Measurements from ENCODE around the gene ALOX15B. TPM values are rescaled to one million over a fixed set of nuclear protein-coding genes. Genes with fewer than 3 reads are reported as not detected.

The ALOX15B gene
- total RNA-seq: not detected

- CTCF ChIA-PET: interaction anchor here (0.6 kb wide), 1 partner anchor 126 kb away, joined by 3 read pairs; no protein-coding TSS in a partner anchor
- POLR2A ChIA-PET: no interaction called here
Observed at GRCh38 chr17:8038954-8039610, at the start of gene ALOX15B. Gene ALOX15B, plus strand, starts transcription at chr17:8039059. Its CDS starts 97 bp downstream, at chr17:8039156.

GRCh38 chr17:7989781-7990655, 48.8 kb upstream of the ALOX15B start:
- ChIA-PET CTCF (interaction anchor here (0.7 to 3.4 kb wide), 46 partner anchors 8 to 305 kb away, joined by 3 to 39 read pairs (median 5); partner anchors contain the start of genes CNTROB, GUCY2D, KCNAB3 and KDM6B), POLR2A (interaction anchor here (0.6 to 1.6 kb wide), 7 partner anchors 66 to 133 kb away, joined by 3 to 11 read pairs (median 4); partner anchors contain the start of genes NAA38 and RNF227)

- POLR2A ChIA-PET: no interaction called here
- CTCF ChIA-PET: interaction anchor here (0.9 to 1.4 kb wide), 5 partner anchors 77 to 132 kb away, joined by 3 to 4 read pairs (median 3); no protein-coding TSS in a partner anchor
Observed at GRCh38 chr17:7992516-7992915, 46.3 kb upstream of the ALOX15B start.

GRCh38 chr17:7992924-7993323, 45.9 kb upstream of the ALOX15B start:
- POLR2A ChIA-PET: no interaction called here
- CTCF ChIA-PET: interaction anchor here (0.9 to 1.4 kb wide), 5 partner anchors 77 to 132 kb away, joined by 3 to 4 read pairs (median 3); no protein-coding TSS in a partner anchor

- POLR2A ChIA-PET: no interaction called here
- CTCF ChIA-PET: no interaction called here
Observed at GRCh38 chr17:7993972-7994589, 44.8 kb upstream of the ALOX15B start.

- ChIA-PET POLR2A (no interaction called here), CTCF (interaction anchor here (2.0 kb wide), 1 partner anchor 83 kb away, joined by 4 read pairs; no protein-coding TSS in a partner anchor)
Observed at GRCh38 chr17:7995724-7996123, 43.1 kb upstream of the ALOX15B start.

GRCh38 chr17:7997186-7997585, 41.7 kb upstream of the ALOX15B start:
- ChIA-PET POLR2A (no interaction called here), CTCF (interaction anchor here (1.1 to 2.0 kb wide), 2 partner anchors 85 to 172 kb away, joined by 4 read pairs; no protein-coding TSS in a partner anchor)

- ChIA-PET POLR2A (interaction anchor here (0.5 kb wide), 1 partner anchor 299 kb away, joined by 5 read pairs; no protein-coding TSS in a partner anchor), CTCF (interaction anchor here (1.3 to 2.1 kb wide), 3 partner anchors 12 to 93 kb away, joined by 3 to 13 read pairs (median 5); no protein-coding TSS in a partner anchor)
Observed at GRCh38 chr17:8001976-8002720, 36.7 kb upstream of the ALOX15B start, which contains the start of gene GUCY2D. Gene GUCY2D, plus strand, starts transcription at chr17:8002615. Its CDS starts 433 bp downstream, at chr17:8003048.

GRCh38 chr17:8002721-8003593, 35.9 kb upstream of the ALOX15B start:
- POLR2A ChIA-PET: no interaction called here
- CTCF ChIA-PET: interaction anchor here (2.1 kb wide), 1 partner anchor 13 kb away, joined by 13 read pairs; no protein-coding TSS in a partner anchor

- POLR2A ChIA-PET: no interaction called here
- CTCF ChIA-PET: interaction anchor here (1.1 to 1.9 kb wide), 2 partner anchors 13 to 19 kb away, joined by 3 to 9 read pairs; no protein-coding TSS in a partner anchor
Observed at GRCh38 chr17:8003594-8004181, 35.2 kb upstream of the ALOX15B start.

DNA sequence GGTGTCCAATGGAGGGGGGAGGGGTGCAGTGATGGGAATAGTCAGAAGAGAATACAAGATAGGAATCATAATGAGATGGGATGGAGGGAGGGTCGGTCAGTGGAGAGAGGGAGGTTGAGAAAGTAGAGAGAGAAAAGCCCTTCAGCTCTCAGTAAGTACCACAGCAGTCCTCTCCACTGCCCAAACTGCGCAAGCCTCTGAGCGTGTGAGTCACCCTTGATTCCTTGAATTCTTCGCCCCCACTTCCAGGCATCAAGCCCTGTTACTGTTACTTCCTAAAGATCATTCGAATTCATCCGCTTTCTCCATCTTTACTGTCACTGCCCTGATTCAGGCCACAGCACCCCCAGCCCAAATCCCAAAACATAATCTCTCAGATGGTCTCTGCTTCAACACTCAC, 34.0 kb upstream of the ALOX15B start:
- ChIA-PET POLR2A (no interaction called here), CTCF (interaction anchor here (1.1 to 1.9 kb wide), 2 partner anchors 15 to 20 kb away, joined by 3 to 9 read pairs; no protein-coding TSS in a partner anchor)

DNA sequence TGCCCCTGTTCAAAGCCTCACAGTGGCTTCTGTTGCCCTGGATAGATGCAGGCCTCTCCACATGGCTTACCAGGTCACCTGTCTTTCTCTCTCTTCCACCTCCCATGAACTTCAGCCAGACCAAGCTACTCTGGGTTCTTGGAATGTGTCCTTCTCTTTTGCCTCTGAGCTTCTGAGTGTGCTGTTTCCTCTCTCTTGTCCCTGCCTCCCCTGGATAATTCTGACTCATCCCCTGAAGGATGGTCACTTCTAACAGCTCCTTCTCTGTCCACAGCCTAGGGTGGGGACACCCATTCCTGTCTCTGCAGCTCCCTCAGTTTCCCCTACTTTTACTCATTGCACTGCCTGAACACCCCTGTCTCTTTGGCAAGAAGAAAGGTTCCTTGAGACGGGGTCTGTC, 33.5 kb upstream of the ALOX15B start:
- CTCF ChIA-PET: interaction anchor here (0.6 to 1.9 kb wide), 2 partner anchors 15 to 100 kb away, joined by 4 to 9 read pairs; no protein-coding TSS in a partner anchor
- POLR2A ChIA-PET: no interaction called here

DNA sequence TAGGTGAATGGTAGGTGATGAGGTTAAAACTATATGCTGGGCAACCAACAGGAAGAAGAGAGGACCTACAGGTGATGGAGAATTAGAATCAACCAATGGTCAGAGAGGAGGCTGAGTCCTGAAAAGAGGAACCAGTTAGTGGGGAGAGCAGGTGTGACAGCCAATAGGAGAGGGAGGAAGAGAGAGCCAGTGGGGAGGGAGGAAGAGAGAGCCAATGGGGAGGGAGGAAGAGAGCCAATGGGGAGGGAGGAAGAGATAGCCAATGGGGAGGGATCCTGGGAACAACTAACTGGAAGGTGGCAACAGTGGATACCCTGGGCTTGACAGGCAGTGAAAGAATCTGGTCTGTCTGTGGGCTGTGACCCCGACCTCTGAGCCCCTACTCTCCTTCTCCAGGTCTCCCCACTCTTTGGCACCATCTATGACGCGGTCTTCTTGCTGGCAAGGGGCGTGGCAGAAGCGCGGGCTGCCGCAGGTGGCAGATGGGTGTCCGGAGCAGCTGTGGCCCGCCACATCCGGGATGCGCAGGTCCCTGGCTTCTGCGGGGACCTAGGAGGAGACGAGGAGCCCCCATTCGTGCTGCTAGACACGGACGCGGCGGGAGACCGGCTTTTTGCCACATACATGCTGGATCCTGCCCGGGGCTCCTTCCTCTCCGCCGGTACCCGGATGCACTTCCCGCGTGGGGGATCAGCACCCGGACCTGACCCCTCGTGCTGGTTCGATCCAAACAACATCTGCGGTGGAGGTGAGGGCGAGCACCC, 32.7 kb upstream of the ALOX15B start:
- ChIA-PET CTCF (interaction anchor here (0.6 kb wide), 1 partner anchor 99 kb away, joined by 4 read pairs; no protein-coding TSS in a partner anchor), POLR2A (no interaction called here)

DNA sequence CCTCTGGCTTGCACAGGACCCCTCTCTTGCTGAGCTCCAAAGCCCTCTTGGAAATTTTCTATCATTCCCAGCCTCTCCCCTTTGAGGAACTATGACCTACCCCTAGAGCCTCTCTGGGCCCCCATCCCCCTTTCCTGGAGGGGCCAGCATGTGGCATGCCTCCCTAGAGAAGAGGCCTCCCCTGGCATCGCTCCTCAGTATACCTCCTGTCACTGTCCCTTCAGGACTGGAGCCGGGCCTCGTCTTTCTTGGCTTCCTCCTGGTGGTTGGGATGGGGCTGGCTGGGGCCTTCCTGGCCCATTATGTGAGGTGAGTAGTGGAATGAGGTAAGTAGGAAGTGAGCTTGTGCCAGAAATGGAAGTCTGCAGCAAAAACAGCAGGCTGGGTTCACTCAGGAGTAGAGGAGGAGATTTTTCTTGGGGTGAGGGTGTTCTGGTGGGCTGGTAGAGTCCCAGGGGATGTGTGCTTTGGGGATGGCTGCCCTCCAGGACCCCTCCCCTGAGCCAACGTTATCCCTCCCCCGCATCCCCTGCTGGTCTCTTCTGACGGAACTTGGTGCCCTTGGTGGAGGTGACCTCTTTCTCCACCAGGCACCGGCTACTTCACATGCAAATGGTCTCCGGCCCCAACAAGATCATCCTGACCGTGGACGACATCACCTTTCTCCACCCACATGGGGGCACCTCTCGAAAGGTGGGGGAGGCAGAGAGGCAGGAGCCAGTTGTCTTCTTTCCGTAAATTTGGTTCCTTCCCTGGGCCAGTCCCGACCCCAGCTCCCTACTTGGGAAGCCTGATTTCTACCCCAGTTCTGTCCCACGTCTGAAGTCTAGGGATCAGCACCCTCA, 31.8 kb upstream of the ALOX15B start:
- ChIA-PET CTCF (no interaction called here), POLR2A (no interaction called here)

- ChIA-PET CTCF (no interaction called here), POLR2A (no interaction called here)
Observed at GRCh38 chr17:8007836-8008235, 31.0 kb upstream of the ALOX15B start.

All from activated CD8-positive, alpha-beta memory T cell treated with anti-CD3 and anti-CD28 coated beads for 36 hours (primary cell).